ENCODE data around the gene ST3GAL6.
"Not testable (repeated sequence)": the region's sequence is repeated elsewhere in the genome, so short reads cannot be mapped to it uniquely, and the experiment has no call there.

The ST3GAL6 gene

GRCh38 chr3:98807011-98807410 is 43.9 kb downstream of the ST3GAL6 start:
- peak in 2 of 3 donors; percentile 25 to 35 for DNase-seq

GRCh38 chr3:98807561-98807960 is 44.4 kb downstream of the ST3GAL6 start:
- peak; percentile 49 to 83 (median 81) for DNase-seq

- DNase-seq: no peak
Measured at GRCh38 chr3:98808071-98808470, 44.9 kb downstream of the ST3GAL6 start.

- DNase-seq: peak; percentile 90 to 95 (median 90)
Measured at GRCh38 chr3:98809557-98809956, 46.4 kb downstream of the ST3GAL6 start.

- no peak for DNase-seq
Measured at GRCh38 chr3:98811048-98811447, 47.9 kb downstream of the ST3GAL6 start.

GRCh38 chr3:98812851-98813374 is 49.8 kb downstream of the ST3GAL6 start:
- peak; percentile 18 to 72 (median 71) for DNase-seq

- no peak for DNase-seq
Measured at GRCh38 chr3:98814817-98815420, 51.8 kb downstream of the ST3GAL6 start.

- peak; percentile 48 to 76 (median 76) for DNase-seq
Measured at GRCh38 chr3:98817547-98818041, 54.5 kb downstream of the ST3GAL6 start.

- DNase-seq: no peak
Measured at GRCh38 chr3:98821063-98821462, 57.9 kb downstream of the ST3GAL6 start.

- DNase-seq: no peak
Measured at GRCh38 chr3:98823791-98824190, 60.7 kb downstream of the ST3GAL6 start.

GRCh38 chr3:98824256-98824655 is 61.1 kb downstream of the ST3GAL6 start:
- DNase-seq: no peak

- no peak for DNase-seq
Measured at GRCh38 chr3:98826126-98826525, 63.0 kb downstream of the ST3GAL6 start.

GRCh38 chr3:98827221-98827920 is 64.2 kb downstream of the ST3GAL6 start:
- no peak for DNase-seq

- DNase-seq: no peak
Measured at GRCh38 chr3:98829246-98829832, 66.2 kb downstream of the ST3GAL6 start.

GRCh38 chr3:98831060-98831459 is 67.9 kb downstream of the ST3GAL6 start:
- not testable (repeated sequence) for DNase-seq

- DNase-seq: no peak
Measured at GRCh38 chr3:98839846-98840245, 76.7 kb downstream of the ST3GAL6 start.

GRCh38 chr3:98843266-98843959 is 80.3 kb downstream of the ST3GAL6 start:
- no peak for DNase-seq
